GM12865 (cell line): ENCODE data around the gene CADPS2.
"Not testable (repeated sequence)": the region's sequence is repeated elsewhere in the genome, so short reads cannot be mapped to it uniquely, and the experiment has no call there.

ENCODE experiments used
- DNase-seq: peaks from one replicate; pipeline ENCODE4 v3.0.0; 2010; ENCODE audit warnings: low read depth
- H3K4me3 ChIP-seq: 2 replicates; pipeline ENCODE4 v1.5.1; 2011; ENCODE audit warnings: mild to moderate bottlenecking, low read depth, low read length, control low read depth
- TF ChIP-seq, protein P1 (sequence below): IDR thresholded peaks from 2 replicates; pipeline ENCODE4 v1.5.1; 2011; ENCODE audit warnings: low read length, control low read depth, low read depth, inconsistent platforms; ENCODE audit not compliant: insufficient read depth; ENCODE audit errors: missing control alignments

CADPS2 gene

GRCh38 chr7:122298618-122299017 is 587.6 kb downstream of the CADPS2 start:
- no peak for DNase-seq
- H3K4me3 ChIP-seq = no peak overlapping the region
- TF ChIP-seq, protein P1, sequence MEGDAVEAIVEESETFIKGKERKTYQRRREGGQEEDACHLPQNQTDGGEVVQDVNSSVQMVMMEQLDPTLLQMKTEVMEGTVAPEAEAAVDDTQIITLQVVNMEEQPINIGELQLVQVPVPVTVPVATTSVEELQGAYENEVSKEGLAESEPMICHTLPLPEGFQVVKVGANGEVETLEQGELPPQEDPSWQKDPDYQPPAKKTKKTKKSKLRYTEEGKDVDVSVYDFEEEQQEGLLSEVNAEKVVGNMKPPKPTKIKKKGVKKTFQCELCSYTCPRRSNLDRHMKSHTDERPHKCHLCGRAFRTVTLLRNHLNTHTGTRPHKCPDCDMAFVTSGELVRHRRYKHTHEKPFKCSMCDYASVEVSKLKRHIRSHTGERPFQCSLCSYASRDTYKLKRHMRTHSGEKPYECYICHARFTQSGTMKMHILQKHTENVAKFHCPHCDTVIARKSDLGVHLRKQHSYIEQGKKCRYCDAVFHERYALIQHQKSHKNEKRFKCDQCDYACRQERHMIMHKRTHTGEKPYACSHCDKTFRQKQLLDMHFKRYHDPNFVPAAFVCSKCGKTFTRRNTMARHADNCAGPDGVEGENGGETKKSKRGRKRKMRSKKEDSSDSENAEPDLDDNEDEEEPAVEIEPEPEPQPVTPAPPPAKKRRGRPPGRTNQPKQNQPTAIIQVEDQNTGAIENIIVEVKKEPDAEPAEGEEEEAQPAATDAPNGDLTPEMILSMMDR = no peak

- TF ChIP-seq, protein P1 = no peak
- H3K4me3 ChIP-seq = no peak overlapping the region
- DNase-seq = no peak
Observed at GRCh38 chr7:122298131-122298530, 588.1 kb downstream of the CADPS2 start.

- H3K4me3 ChIP-seq = no peak overlapping the region
- DNase-seq = no peak
- TF ChIP-seq, protein P1 = no peak
Observed at GRCh38 chr7:122291189-122291588, 595.1 kb downstream of the CADPS2 start.

- TF ChIP-seq, protein P1 = no peak
- no peak for DNase-seq
- no peak overlapping the region for H3K4me3 ChIP-seq
Observed at GRCh38 chr7:122290476-122290875, 595.8 kb downstream of the CADPS2 start.

- H3K4me3 ChIP-seq = no peak overlapping the region
- no peak for DNase-seq
- TF ChIP-seq, protein P1 = no peak
Observed at GRCh38 chr7:122289426-122289825, 596.8 kb downstream of the CADPS2 start.

- not testable (repeated sequence) for H3K4me3 ChIP-seq, DNase-seq
Observed at GRCh38 chr7:122284608-122285007, 601.7 kb downstream of the CADPS2 start.

DNA sequence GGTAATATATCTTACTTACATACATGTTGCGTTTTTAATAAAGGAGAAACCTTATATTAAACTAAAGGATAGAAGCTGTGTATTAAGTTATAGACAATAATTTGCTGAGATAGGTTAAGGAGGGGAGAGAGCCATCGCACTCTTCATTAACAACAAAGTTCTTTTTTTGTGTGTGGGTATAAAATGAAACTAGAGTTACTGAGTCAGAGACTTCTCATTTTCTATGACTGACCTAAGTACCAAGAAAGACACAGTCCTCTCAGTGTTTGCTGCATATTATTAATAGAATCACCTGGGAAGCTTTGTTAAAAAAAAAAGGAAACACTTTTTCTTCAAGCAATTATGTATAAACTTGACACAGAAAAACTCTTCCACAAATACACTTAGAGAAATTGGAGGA is 613.1 kb downstream of the CADPS2 start:
- TF ChIP-seq, protein P1 = no peak
- no peak for DNase-seq
- no peak overlapping the region for H3K4me3 ChIP-seq

DNA sequence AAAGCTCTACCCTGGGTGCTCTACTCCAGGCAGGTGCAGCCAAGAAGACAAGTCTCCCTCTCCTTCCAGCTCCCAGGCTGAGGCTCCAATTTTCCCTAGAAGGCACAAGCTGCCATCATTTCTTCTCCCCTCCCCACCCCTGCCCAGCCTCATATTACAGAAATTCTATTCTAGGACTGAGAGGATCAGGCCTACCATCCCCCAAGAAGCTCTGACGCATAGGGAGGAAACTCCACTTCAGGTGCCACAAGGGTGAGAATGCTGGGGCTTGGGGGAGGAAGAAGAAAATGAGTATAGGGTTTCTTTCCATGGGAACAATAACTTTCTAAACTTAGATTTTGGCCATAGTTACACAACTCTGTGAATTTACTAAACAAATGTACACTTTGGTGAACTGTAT is 617.0 kb downstream of the CADPS2 start:
- H3K4me3 ChIP-seq = no peak overlapping the region
- no peak for DNase-seq
- TF ChIP-seq, protein P1 = no peak
